Measurements from ENCODE around the gene CACFD1.

Gene CACFD1

GRCh38 chr9:133452562-133452961 lies 7.2 kb upstream of the CACFD1 start:
- no peak for DNase-seq (ENCODE audit: low read depth)
- TF ChIP-seq, protein P1, sequence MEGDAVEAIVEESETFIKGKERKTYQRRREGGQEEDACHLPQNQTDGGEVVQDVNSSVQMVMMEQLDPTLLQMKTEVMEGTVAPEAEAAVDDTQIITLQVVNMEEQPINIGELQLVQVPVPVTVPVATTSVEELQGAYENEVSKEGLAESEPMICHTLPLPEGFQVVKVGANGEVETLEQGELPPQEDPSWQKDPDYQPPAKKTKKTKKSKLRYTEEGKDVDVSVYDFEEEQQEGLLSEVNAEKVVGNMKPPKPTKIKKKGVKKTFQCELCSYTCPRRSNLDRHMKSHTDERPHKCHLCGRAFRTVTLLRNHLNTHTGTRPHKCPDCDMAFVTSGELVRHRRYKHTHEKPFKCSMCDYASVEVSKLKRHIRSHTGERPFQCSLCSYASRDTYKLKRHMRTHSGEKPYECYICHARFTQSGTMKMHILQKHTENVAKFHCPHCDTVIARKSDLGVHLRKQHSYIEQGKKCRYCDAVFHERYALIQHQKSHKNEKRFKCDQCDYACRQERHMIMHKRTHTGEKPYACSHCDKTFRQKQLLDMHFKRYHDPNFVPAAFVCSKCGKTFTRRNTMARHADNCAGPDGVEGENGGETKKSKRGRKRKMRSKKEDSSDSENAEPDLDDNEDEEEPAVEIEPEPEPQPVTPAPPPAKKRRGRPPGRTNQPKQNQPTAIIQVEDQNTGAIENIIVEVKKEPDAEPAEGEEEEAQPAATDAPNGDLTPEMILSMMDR (conservative IDR thresholded peaks at IDR 0.05; ENCODE audit: low read length) = no peak
- H3K4me3 ChIP-seq (ENCODE audit: low read length) = no peak overlapping the region

DNA sequence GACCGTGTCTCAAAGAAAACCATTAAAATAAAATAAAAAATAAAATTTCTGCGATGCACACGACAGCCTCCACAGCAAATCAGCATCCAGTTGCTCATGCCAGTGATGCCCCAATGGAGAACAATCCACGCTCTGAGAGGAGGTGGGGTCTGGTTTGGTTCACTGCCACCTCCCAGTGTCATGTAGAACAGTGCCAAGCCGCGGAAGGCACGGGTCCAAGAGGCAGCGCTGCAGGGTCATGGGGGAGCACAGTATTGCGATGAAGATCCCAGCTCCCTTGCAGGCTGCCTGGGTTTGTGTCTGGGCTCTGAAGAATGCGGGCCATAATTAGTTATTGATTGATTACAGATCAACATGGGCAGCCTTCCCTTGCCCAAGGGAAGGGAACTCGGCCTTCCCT lies 6.1 kb upstream of the CACFD1 start:
- DNase-seq (ENCODE audit: low read depth) = no peak
- no peak overlapping the region for H3K4me3 ChIP-seq (ENCODE audit: low read length)
- TF ChIP-seq, protein P1 (conservative IDR thresholded peaks at IDR 0.05; ENCODE audit: low read length) = no peak

- no peak for DNase-seq (ENCODE audit: low read depth)
- TF ChIP-seq, protein P1 (conservative IDR thresholded peaks at IDR 0.05; ENCODE audit: low read length) = no peak
These were observed 5.5 kb upstream of the CACFD1 start for GRCh38 chr9:133454325-133454724.

DNA sequence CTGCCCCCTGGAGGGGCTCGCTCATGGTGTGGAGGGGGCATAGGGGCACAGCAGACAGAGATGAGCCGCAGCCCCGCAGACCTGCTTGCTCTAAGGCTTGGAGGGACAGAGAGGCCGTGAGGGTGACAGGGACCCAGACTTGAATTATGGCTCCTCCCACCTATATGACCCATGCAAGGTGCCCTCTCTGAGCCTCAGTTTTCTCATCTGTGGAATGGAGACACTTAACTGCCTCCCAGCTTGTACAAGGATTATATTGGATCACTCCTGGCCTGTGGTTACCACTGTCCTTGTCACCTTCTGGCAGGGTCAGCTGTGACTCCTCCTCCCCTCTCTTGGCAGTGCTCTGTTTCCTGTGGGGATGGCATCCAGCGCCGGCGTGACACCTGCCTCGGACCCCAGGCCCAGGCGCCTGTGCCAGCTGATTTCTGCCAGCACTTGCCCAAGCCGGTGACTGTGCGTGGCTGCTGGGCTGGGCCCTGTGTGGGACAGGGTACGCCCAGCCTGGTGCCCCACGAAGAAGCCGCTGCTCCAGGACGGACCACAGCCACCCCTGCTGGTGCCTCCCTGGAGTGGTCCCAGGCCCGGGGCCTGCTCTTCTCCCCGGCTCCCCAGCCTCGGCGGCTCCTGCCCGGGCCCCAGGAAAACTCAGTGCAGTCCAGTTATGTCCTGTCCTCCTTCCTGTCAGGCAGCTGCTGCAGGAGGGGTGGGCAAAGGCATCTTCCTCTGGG lies 4.7 kb upstream of the CACFD1 start:
- TF ChIP-seq, protein P1 (conservative IDR thresholded peaks at IDR 0.05; ENCODE audit: low read length) = no peak
- no peak for DNase-seq (ENCODE audit: low read depth)
- no peak overlapping the region for H3K4me3 ChIP-seq (ENCODE audit: low read length)

More at GRCh38 chr9:133454325-133454724, 5.5 kb upstream of the CACFD1 start:
- no peak overlapping the region for H3K4me3 ChIP-seq (ENCODE audit: low read length)

DNA sequence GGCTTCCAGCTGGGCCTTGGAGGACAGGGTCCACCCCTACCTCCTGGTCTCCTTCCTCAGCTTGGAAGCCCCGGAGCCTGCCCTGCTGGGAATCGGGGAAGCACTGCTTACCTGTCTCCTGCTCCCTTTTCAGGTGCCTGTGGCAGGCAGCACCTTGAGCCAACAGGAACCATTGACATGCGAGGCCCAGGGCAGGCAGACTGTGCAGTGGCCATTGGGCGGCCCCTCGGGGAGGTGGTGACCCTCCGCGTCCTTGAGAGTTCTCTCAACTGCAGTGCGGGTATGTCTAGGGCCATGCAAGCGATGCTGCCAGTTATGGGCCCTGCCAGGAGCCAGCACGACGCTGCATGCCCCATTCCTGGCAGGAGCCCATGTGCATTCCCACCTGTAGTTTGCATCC lies 3.8 kb upstream of the CACFD1 start:
- TF ChIP-seq, protein P1 (conservative IDR thresholded peaks at IDR 0.05; ENCODE audit: low read length) = no peak
- no peak for DNase-seq (ENCODE audit: low read depth)
- H3K4me3 ChIP-seq (ENCODE audit: low read length) = no peak overlapping the region

DNA sequence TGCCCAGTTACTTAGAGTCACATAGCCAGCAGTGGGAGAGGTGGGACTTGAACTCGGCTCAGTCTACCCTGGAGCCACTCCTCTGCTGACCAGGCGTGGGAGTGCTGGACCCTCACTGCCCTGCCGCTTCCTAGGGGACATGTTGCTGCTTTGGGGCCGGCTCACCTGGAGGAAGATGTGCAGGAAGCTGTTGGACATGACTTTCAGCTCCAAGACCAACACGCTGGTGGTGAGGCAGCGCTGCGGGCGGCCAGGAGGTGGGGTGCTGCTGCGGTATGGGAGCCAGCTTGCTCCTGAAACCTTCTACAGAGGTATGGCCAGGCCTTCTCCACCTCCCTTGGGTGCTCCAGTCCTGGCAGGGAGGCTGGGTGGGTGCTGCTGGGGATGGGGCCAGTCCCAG lies 3.4 kb upstream of the CACFD1 start:
- DNase-seq (ENCODE audit: low read depth) = no peak
- H3K4me3 ChIP-seq (ENCODE audit: low read length) = no peak overlapping the region
- TF ChIP-seq, protein P1 (conservative IDR thresholded peaks at IDR 0.05; ENCODE audit: low read length) = no peak

GRCh38 chr9:133457233-133457632 lies 2.5 kb upstream of the CACFD1 start:
- DNase-seq (ENCODE audit: low read depth) = no peak

More at GRCh38 chr9:133457233-133457632, 2.5 kb upstream of the CACFD1 start:
- TF ChIP-seq, protein P1 (conservative IDR thresholded peaks at IDR 0.05; ENCODE audit: low read length) = no peak
- H3K4me3 ChIP-seq (ENCODE audit: low read length) = no peak overlapping the region
